Activated CD4-positive, alpha-beta memory T cell treated with anti-CD3 and anti-CD28 coated beads, Interleukin-2, amount 10 ng/mL, durations not matched to agents 7 days and 5 days (primary cell): Measurements from ENCODE around the gene SPHK1. TPM values are rescaled to one million over a fixed set of nuclear protein-coding genes. Genes with fewer than 3 reads are reported as not detected.
"Not testable (repeated sequence)": the region's sequence is repeated elsewhere in the genome, so short reads cannot be mapped to it uniquely, and the experiment has no call there.

ENCODE experiments used
- CTCF ChIA-PET: fragments of 350-600 bp; sonication (Branson Sonifier 250); formaldehyde crosslinking; loops from one replicate; lab custom pipeline; 2021; ENCODE audit warnings: antibody characterized with exemption, inconsistent platforms; lab: Charles Lee
- POLR2A ChIA-PET: fragments of 350-600 bp; sonication (Branson Sonifier 250); formaldehyde crosslinking; loops from one replicate; lab custom pipeline; 2021; ENCODE audit warnings: antibody characterized with exemption; lab: Charles Lee
- DNase-seq: peaks from one replicate; pipeline ENCODE4 v3.0.0-alpha.2; 2020
- H3K27ac Mint-ChIP-seq: one replicate; pipeline ENCODE4 v1.8.0; 2021; ENCODE audit warnings: mild to moderate bottlenecking, mixed read lengths
- H3K27me3 Mint-ChIP-seq: one replicate; pipeline ENCODE4 v1.8.0; 2021; ENCODE audit warnings: mixed read lengths
- H3K36me3 Mint-ChIP-seq: one replicate; pipeline ENCODE4 v1.8.0; 2021; ENCODE audit warnings: low read depth, mixed read lengths
- H3K4me1 Mint-ChIP-seq: one replicate; pipeline ENCODE4 v1.8.0; 2021; ENCODE audit warnings: mixed read lengths
- H3K4me3 Mint-ChIP-seq: one replicate; pipeline ENCODE4 v1.8.0; 2021; ENCODE audit warnings: mild to moderate bottlenecking, mixed read lengths
- H3K9me3 Mint-ChIP-seq: one replicate; pipeline ENCODE4 v1.8.0; 2021; ENCODE audit warnings: mixed read lengths
- total RNA-seq, 2 experiments: library from RNA; stranded (reverse); gene quantifications; one replicate each; pipeline ENCODE4 v1.2.3, GENCODE V29; 2021

Gene SPHK1
- total RNA-seq, result 1 to 10 TPM; 2.8 to 3.4 TPM

DNA sequence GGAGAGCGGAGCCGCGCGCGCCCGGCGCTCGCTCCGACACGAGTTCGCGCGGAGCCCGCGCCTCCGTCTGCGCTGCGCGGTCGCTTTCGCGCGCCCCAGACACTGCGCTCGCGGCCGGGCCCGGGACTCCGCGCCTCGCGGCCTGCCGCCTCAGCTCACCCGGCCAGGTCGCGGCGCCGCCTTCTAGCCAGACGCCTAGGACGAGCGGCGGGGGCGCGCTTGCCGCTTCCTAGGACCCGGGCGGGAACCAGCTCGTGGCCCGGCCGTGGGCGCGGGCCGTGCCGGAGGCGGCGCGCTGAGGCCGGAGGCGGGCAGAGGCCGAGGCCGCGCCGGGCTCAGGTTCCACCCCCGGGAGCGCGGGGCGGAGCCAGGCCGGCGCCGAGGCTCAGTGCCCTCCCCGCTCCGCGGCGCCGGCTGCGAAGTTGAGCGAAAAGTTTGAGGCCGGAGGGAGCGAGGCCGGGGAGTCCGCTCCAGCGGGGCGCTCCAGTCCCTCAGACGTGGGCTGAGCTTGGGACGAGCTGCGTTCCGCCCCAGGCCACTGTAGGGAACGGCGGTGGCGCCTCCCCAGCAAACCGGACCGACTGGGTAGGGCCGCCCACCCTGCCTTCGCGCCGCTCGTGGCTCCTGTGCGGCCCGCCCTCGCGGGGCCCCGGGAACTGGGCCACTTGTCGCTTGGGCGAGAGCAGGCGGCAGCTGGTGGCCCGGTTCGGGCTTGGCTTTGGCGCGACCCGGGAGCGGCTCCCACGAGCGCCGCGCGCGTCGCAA lies at the start of gene SPHK1:
Gene SPHK1, plus strand, starts transcription at position 388 of the 765 bp plus-strand sequence. CDS start 1,036 bp downstream, outside the sequence.
- Mint-ChIP-seq H3K36me3 (no peaks in the 10 kb centered on the region), H3K4me1 (peaks cover 11% of the 10 kb centered on the region), H3K27me3 (no peaks in the 10 kb centered on the region), H3K4me3 (peak within 1 kb of the TSS; percentile 78), H3K9me3 (no peaks in the 10 kb centered on the region), H3K27ac (peak within 1 kb of the TSS; percentile 81)
- CTCF ChIA-PET, result interaction anchor here (0.6 to 11.0 kb wide), 21 partner anchors 13 to 507 kb away, joined by 3 to 77 read pairs (median 4); partner anchors contain the start of genes PRPSAP1 and UBE2O
- POLR2A ChIA-PET, result interaction anchor here (0.6 to 7.9 kb wide), 15 partner anchors 9 to 313 kb away, joined by 3 to 87 read pairs (median 5); partner anchors contain the start of genes EXOC7, PRPSAP1, RHBDF2 and SRP68
- peak; percentile 76 for DNase-seq

GRCh38 chr17:76335716-76336381 lies 48.6 kb upstream of the SPHK1 start:
- no peak for DNase-seq
- H3K36me3 Mint-ChIP-seq, result peaks cover 23% of the 10 kb centered on the region
- POLR2A ChIA-PET, result interaction anchor here (0.5 kb wide), 1 partner anchor 14 kb away, joined by 3 read pairs; no protein-coding TSS in a partner anchor
- no peaks in the 10 kb centered on the region for H3K9me3 Mint-ChIP-seq
- no peaks in the 10 kb centered on the region for H3K27me3 Mint-ChIP-seq
- CTCF ChIA-PET, result interaction anchor here (2.3 kb wide), 1 partner anchor 62 kb away, joined by 14 read pairs; no protein-coding TSS in a partner anchor
- no peak overlapping the region for H3K27ac Mint-ChIP-seq
- peaks cover 5% of the 10 kb centered on the region for H3K4me1 Mint-ChIP-seq
- no peak overlapping the region for H3K4me3 Mint-ChIP-seq

- no peak overlapping the region for H3K4me3 Mint-ChIP-seq
Measured at GRCh38 chr17:76336756-76337412, 47.5 kb upstream of the SPHK1 start.

DNA sequence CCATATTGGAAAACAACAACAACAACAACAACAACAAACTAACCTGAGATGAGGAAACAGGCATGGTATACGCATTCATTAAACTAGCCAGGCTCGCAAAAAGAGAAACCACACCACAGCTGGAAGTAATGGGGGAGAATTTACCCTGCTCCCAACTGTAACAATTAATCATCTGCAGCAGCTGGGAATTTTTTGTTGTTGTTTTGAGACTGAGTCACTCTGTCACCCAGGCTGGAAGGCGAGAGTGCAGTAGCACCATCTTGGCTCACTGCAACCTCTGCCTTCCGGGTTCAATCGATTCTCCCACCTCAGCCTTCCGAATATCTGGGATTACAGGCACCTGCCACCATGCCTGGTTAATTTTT lies 47.0 kb upstream of the SPHK1 start:
- CTCF ChIA-PET, result interaction anchor here (0.6 to 2.3 kb wide), 5 partner anchors 17 to 61 kb away, joined by 3 to 14 read pairs (median 4); partner anchors contain the start of gene PRPSAP1
- no peaks in the 10 kb centered on the region for H3K27me3 Mint-ChIP-seq
- peaks cover 5% of the 10 kb centered on the region for H3K4me1 Mint-ChIP-seq
- no peak overlapping the region for H3K27ac Mint-ChIP-seq
- no peaks in the 10 kb centered on the region for H3K9me3 Mint-ChIP-seq
- no peak overlapping the region for H3K4me3 Mint-ChIP-seq
- POLR2A ChIA-PET, result interaction anchor here (1.1 kb wide), 1 partner anchor 22 kb away, joined by 3 read pairs; no protein-coding TSS in a partner anchor
- DNase-seq, result no peak
- H3K36me3 Mint-ChIP-seq, result peaks cover 29% of the 10 kb centered on the region

More at GRCh38 chr17:76336756-76337412, 47.5 kb upstream of the SPHK1 start:
- ChIA-PET POLR2A (interaction anchor here (1.1 kb wide), 1 partner anchor 21 kb away, joined by 3 read pairs; no protein-coding TSS in a partner anchor), CTCF (interaction anchor here (0.6 to 2.3 kb wide), 5 partner anchors 12 to 61 kb away, joined by 3 to 14 read pairs (median 4); partner anchors contain the start of gene PRPSAP1)
- peaks cover 27% of the 10 kb centered on the region for H3K36me3 Mint-ChIP-seq
- H3K4me1 Mint-ChIP-seq, result peaks cover 5% of the 10 kb centered on the region
- no peak overlapping the region for H3K27ac Mint-ChIP-seq
- H3K9me3 Mint-ChIP-seq, result no peaks in the 10 kb centered on the region
- DNase-seq, result no peak
- no peaks in the 10 kb centered on the region for H3K27me3 Mint-ChIP-seq

DNA sequence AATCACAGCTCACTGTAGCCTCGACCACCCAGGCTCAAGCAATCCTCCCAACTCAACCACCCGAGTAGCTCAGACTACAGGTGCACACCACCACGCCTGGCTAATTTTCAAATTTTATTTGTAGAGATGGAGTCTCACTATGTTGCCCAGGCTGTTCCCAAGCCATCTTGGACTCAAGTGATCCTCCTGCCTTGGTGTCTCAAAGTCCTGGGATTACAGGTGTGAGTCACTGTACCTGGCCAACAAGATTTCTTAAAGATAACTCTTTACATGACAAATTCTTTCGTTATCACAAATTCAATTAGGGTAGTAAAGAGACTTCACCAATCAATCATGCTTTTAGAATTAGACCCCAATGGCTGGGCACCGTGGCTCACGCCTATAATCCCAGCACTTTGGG lies 43.1 kb upstream of the SPHK1 start:
- peaks cover 5% of the 10 kb centered on the region for H3K4me1 Mint-ChIP-seq
- H3K27ac Mint-ChIP-seq, result no peak overlapping the region
- ChIA-PET CTCF (interaction anchor here (1.2 kb wide), 1 partner anchor 56 kb away, joined by 4 read pairs; no protein-coding TSS in a partner anchor), POLR2A (no interaction called here)
- no peak overlapping the region for H3K4me3 Mint-ChIP-seq
- H3K27me3 Mint-ChIP-seq, result no peaks in the 10 kb centered on the region
- H3K9me3 Mint-ChIP-seq, result no peaks in the 10 kb centered on the region
- DNase-seq, result no peak
- H3K36me3 Mint-ChIP-seq, result peaks cover 32% of the 10 kb centered on the region

DNA sequence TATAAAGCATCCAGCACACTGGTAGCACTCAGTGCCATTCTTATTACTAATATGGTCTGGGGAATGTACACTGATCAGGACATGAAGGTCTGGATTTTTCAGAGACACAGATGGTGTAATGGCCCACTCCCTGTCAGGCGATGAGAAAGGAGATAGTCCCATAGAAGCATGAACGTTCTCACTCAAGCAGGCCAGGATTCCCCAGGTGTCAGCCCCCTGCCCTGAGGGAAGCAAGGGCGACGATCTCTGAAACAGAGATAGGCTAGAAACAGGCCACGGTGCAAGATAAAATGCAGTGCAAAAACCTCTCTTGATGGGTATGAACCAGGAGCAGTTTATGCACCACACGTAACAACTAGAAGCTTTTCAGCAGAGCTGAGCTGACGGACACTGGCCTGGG lies 41.3 kb upstream of the SPHK1 start:
- DNase-seq, result no peak
- H3K9me3 Mint-ChIP-seq, result no peaks in the 10 kb centered on the region
- H3K27me3 Mint-ChIP-seq, result no peaks in the 10 kb centered on the region
- peaks cover 41% of the 10 kb centered on the region for H3K36me3 Mint-ChIP-seq
- H3K4me1 Mint-ChIP-seq, result no peaks in the 10 kb centered on the region
- CTCF ChIA-PET, result no interaction called here
- POLR2A ChIA-PET, result no interaction called here
- no peak overlapping the region for H3K4me3 Mint-ChIP-seq
- H3K27ac Mint-ChIP-seq, result no peak overlapping the region

DNA sequence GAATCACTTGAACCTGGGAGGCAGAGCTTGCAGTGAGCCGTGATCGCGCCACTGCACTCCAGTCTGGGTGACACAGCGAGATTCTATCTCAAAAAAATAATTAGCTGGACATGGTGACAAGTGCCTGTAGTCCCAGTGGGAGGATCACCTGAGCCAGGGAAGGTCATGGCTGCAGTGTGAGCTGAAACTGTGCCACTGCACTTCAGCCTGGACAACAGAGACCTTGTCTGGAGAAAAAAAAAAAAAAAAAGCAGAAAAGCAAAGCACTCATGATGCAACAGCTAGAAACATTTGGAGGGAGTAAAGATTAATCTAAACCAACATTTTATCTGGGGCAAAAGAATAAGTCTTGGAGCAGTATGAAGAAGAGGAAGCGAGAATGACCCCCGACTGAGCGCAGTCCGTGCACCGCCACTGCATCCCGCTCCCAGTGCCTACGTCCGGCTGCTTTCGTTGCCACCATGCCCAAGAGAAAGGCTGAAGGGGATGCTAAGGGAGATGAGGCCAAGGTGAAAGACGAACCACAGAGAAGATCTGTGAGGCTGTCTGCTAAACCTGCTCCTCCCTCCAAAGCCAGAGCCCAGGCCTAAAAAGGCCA lies 38.9 kb upstream of the SPHK1 start:
- H3K4me1 Mint-ChIP-seq, result no peaks in the 10 kb centered on the region
- DNase-seq, result no peak
- no peaks in the 10 kb centered on the region for H3K9me3 Mint-ChIP-seq
- no peaks in the 10 kb centered on the region for H3K27me3 Mint-ChIP-seq
- H3K36me3 Mint-ChIP-seq, result peaks cover 37% of the 10 kb centered on the region
- H3K4me3 Mint-ChIP-seq, result no peak overlapping the region
- ChIA-PET CTCF (interaction anchor here (0.6 to 1.0 kb wide), 2 partner anchors 13 to 560 kb away, joined by 3 to 5 read pairs; no protein-coding TSS in a partner anchor), POLR2A (interaction anchor here (1.6 kb wide), 1 partner anchor 8 kb away, joined by 5 read pairs; the partner anchor contains the start of gene PRPSAP1)
- no peak overlapping the region for H3K27ac Mint-ChIP-seq

DNA sequence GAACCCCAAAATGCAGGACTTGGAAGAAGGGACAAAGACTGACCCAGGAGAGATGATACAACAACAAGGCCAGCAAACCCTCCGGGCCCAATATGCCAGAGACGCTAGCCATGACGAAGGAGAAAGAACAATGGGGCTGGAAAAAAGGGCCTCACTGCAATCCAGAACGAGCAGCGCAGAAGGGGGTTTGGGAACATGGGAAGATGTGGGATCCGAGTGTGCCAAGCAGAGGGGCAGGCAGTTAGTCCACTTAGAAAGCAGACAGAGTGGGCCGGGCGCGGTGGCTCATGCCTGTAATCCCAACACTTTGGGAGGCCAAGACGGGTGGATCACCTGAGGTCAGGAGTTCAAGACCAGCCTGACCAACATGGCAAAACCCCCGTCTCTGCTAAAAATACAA lies 37.5 kb upstream of the SPHK1 start:
- H3K27me3 Mint-ChIP-seq, H3K27ac Mint-ChIP-seq, H3K4me3 Mint-ChIP-seq, H3K9me3 Mint-ChIP-seq, DNase-seq, H3K4me1 Mint-ChIP-seq, CTCF ChIA-PET, POLR2A ChIA-PET: not testable (repeated sequence)
- peaks cover 29% of the 10 kb centered on the region for H3K36me3 Mint-ChIP-seq

DNA sequence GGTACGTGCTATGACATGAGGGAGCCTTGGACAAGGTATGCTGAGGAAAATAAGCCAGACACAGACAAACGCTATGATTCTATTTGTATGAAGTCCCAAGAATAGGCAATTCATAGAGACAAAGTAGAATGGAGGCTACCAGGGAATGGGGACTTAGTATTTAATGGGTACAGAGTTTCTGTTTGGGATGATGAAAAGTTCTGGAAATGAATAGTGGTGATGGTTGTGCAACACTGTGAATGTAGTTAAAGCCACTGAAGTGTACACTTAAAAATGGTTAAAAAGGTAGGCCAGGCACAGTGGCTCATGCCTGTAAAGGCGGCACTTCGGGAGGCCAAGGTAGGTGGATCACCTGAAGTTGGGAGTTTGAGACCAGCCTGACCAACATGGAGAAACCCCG lies 33.9 kb upstream of the SPHK1 start:
- CTCF ChIA-PET, result interaction anchor here (5.4 kb wide), 1 partner anchor 47 kb away, joined by 38 read pairs; no protein-coding TSS in a partner anchor
- H3K4me3 Mint-ChIP-seq, result no peak overlapping the region
- POLR2A ChIA-PET, result no interaction called here
- no peaks in the 10 kb centered on the region for H3K9me3 Mint-ChIP-seq
- H3K36me3 Mint-ChIP-seq, result peaks cover 22% of the 10 kb centered on the region
- DNase-seq, result no peak
- no peaks in the 10 kb centered on the region for H3K27me3 Mint-ChIP-seq
- H3K27ac Mint-ChIP-seq, result no peak overlapping the region
- H3K4me1 Mint-ChIP-seq, result peaks cover 25% of the 10 kb centered on the region

DNA sequence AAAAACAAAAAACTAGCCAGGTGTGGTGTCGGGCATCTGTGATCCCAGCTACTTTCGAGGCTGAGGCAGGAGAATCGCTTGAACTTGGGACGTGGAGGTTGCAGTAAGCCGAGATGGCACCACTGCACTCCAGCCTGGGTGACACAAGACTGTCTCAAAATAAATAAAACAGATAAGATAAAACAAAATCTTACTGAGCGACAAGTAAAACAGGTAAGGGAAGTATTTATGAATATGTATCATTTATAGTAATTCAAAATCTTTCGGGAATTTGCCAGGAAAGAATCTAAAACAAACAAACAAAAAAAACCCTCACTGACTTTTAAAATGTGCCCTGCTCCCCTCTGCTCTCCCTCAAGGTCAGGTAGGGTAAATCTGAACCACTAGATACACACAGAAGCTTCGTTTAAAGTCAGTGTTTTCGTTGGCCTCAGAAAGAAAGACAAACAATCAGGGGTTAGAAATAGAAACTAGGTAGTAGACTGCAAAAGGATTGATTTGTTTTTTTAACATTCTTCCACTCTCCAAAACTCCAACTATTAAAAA lies 32.8 kb upstream of the SPHK1 start:
- peak overlapping the region; percentile 2 for H3K4me3 Mint-ChIP-seq
- no peaks in the 10 kb centered on the region for H3K27me3 Mint-ChIP-seq
- H3K36me3 Mint-ChIP-seq, result peaks cover 13% of the 10 kb centered on the region
- peaks cover 25% of the 10 kb centered on the region for H3K4me1 Mint-ChIP-seq
- ChIA-PET POLR2A (interaction anchor here (0.6 to 4.9 kb wide), 2 partner anchors 11 to 33 kb away, joined by 3 to 87 read pairs; partner anchors contain the start of gene SPHK1), CTCF (interaction anchor here (0.6 to 5.8 kb wide), 5 partner anchors 20 to 264 kb away, joined by 3 to 48 read pairs (median 7); partner anchors contain the start of gene SPHK1)
- no peak overlapping the region for H3K27ac Mint-ChIP-seq
- no peaks in the 10 kb centered on the region for H3K9me3 Mint-ChIP-seq
- DNase-seq, result no peak

DNA sequence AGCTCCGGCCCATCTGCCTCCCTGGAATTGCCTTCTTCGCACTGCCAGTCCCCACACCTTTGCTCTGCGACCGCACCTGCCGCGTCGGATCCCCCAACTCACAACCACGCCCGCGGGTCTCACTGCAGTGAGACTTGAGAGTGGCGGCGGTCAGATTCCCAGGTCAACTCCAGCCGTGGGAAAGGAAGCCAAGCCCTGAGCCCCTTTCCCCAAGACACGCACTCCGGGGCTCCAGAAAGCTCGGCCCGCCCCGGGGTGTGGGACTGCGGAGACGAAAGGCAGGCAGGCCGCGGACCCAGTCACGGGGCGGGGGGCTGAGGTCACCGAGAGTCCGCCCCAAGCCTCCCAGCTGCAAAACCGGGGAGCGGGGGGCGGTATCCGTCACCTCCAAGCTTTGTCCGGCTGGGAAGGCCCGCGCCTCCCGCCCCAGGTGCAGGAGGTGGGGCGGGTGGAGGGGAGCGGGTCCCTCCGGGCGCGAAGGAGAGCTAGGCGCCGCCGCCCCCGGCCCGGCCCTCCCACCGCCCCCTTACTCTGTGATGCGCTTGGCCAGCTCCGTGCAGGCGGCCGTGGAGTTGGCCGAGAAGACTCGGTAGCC lies 31.3 kb upstream of the SPHK1 start:
- H3K27ac Mint-ChIP-seq, result peak overlapping the region; percentile 97
- peak; percentile 17 for DNase-seq
- H3K4me1 Mint-ChIP-seq, result peaks cover 30% of the 10 kb centered on the region
- no peaks in the 10 kb centered on the region for H3K27me3 Mint-ChIP-seq
- ChIA-PET POLR2A (interaction anchor here (0.6 to 4.9 kb wide), 26 partner anchors 8 to 400 kb away, joined by 3 to 87 read pairs (median 4); partner anchors contain the start of genes ACOX1, SPHK1, TEN1 and UBALD2), CTCF (interaction anchor here (0.8 to 5.8 kb wide), 13 partner anchors 13 to 477 kb away, joined by 3 to 48 read pairs (median 4); partner anchors contain the start of gene SPHK1)
- H3K9me3 Mint-ChIP-seq, result no peaks in the 10 kb centered on the region
- H3K36me3 Mint-ChIP-seq, result peaks cover 2% of the 10 kb centered on the region
- H3K4me3 Mint-ChIP-seq, result peak overlapping the region; percentile 94
